Coronary artery (tissue), 2 donors: Measurements from ENCODE around the gene THAP11.

Source experiments
- DNase-seq: peaks from one replicate; pipeline ENCODE4 v3.0.0-alpha.2; 2017; ENCODE audit warnings: low spot score
- H3K27ac ChIP-seq, 2 donors: fragments of 200-600 bp; sonication (generic); one replicate each; pipeline ENCODE4 v1.5.1; 2016 to 2019
- H3K4me3 ChIP-seq: fragments of 200-600 bp; sonication (generic); 2 replicates; pipeline ENCODE4 v1.5.1; 2016; ENCODE audit warnings: mild to moderate bottlenecking, moderate library complexity
- CTCF ChIP-seq: fragments of 200-600 bp; sonication (generic); IDR thresholded peaks from one replicate; pipeline ENCODE4 v1.5.1; 2019; ENCODE audit warnings: antibody characterized with exemption

The THAP11 gene

DNA sequence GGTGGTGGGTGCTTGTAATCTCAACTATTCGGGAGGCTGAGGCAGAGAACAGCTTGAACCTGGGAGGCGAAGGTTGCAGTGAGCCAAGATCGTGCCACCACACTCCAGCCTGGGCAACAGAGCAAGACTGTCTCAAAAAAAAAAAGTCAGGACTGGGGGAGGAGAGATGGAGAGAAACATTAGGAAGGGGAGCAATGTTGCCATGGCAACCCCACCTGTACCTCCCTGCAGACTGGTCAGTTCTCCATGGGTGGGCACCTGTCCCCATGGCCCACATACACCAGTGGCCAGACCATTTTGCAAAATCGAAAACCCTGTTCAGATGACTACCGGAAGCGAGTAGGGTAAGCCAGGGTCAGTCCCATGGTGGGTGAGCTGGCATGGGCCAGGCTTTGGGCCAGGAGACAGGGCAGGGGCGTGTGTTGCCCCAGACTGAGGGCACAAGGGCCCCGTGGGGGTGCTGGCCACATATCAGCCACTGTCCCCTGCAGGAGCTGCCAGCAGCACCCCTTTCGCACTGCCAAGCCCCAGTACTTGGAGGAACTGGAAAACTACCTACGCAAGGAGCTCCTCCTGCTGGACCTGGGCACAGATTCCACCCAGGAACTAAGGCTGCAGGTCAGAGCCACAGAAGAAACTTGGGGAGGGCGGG lies 21.4 kb upstream of the THAP11 start:
- TF ChIP-seq CTCF, result no peak
- H3K4me3 ChIP-seq, result no peak overlapping the region
- no peak overlapping the region for H3K27ac ChIP-seq
- no peak for DNase-seq

GRCh38 chr16:67822511-67822910 lies 19.6 kb upstream of the THAP11 start:
- TF ChIP-seq CTCF, result no peak
- no peak for DNase-seq
- H3K4me3 ChIP-seq, result no peak overlapping the region
- no peak overlapping the region for H3K27ac ChIP-seq

DNA sequence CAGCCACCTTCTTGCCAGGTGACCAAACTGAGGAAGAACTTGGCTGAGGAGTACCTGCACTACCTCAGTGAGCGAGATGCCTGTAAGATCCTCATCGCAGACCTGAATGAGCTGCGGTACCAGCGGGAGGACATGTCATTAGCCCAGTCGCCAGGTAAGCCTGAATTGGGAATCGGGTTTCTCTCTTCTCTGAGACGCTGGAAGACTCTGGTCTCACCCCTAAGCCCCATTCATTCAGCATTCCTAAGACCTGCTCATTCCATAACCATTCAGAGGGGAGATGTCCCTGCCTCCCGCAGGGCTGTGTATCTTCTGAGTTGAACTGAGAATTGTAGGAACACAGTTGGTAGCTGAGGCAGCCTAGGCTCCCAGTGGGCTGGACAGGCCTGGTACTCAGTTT lies 17.0 kb upstream of the THAP11 start:
- no peak for DNase-seq
- Histone ChIP-seq H3K4me3 (no peak overlapping the region), H3K27ac (no peak overlapping the region)
- no peak for TF ChIP-seq CTCF

- H3K27ac ChIP-seq, result no peak overlapping the region
- DNase-seq, result no peak
- TF ChIP-seq CTCF, result no peak
- H3K4me3 ChIP-seq, result no peak overlapping the region
Observed at GRCh38 chr16:67825906-67826305, 16.2 kb upstream of the THAP11 start.

GRCh38 chr16:67828651-67829050 lies 13.5 kb upstream of the THAP11 start:
- no peak for TF ChIP-seq CTCF
- H3K4me3 ChIP-seq, result no peak overlapping the region
- no peak for DNase-seq
- H3K27ac ChIP-seq, result no peak overlapping the region

DNA sequence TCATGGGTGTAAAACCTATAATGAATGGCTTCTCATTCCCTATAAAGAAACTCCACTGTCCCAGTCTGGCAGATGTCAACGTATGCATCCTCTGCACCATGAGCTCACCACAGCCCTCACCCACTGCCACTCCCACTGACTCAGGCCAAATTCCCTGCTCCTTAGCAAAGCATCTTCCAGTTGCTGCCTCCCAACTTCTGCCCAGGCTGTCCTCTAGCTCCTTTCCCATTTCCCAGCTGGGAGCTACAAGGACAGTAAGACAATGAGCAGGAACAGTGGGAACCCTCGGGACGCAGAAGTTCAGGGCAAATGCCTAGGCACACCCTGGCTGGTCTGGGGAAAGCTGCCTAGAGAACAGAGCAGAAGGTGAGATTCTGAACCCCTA lies 9.1 kb upstream of the THAP11 start:
- TF ChIP-seq CTCF, result no peak
- H3K4me3 ChIP-seq, result peak overlapping the region; percentile 93
- peak overlapping the region; percentile 55 to 84 for H3K27ac ChIP-seq
- no peak for DNase-seq

DNA sequence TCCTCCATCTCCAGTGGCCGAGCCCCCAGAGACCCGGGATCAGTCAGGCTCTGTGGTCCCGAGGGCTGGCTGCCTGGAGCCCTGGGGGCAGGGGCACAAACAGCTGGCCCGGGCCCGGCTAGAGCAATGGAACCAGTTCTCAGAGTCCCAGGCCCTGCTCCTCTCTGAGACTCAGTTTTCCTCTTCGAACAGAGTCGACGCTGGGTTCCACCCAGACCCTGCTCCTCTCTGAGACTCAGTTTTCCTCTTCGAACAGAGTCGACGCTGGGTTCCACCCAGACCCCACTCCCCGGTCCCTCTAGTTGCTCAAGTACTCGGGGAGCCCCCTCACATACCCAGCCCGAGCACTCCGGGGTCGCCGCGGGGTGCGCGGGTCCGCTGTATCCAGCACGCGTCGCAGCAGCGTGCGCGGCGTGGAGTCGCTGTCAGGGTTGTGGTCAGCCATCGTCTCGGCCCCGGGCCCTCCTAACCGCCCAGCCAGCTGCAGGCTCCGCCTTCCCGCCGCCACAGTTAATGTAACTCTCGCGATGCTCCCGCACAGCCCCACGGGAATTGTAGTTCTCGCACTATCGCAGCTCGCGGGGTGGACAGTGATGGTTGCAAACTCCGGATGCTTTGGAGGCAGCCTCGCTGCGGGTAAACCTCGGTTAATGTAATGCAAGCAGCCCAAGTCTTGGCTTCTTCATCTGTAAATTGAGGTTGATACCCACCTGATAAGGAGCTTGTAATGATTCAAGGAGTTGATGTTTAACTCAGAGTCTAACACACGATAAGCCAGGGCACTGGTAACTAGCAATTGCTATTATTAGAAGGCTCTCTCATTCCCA lies 8.5 kb upstream of the THAP11 start:
- no peak for TF ChIP-seq CTCF
- peak; percentile 94 for DNase-seq
- peak overlapping the region; percentile 55 to 84 for H3K27ac ChIP-seq

More for the DNA sequence above, 8.5 kb upstream of the THAP11 start:
- H3K4me3 ChIP-seq, result peak overlapping the region; percentile 93
